GM18498 (cell line): ENCODE data around the gene M1AP.

Source experiments
- ATAC-seq: cut with Tn5 transposase; IDR thresholded peaks from one replicate; pipeline ENCODE4 v1.9.1; 2021; ENCODE audit warnings: mild to moderate bottlenecking, moderate library complexity; ENCODE audit not compliant: unreplicated experiment

The M1AP gene

GRCh38 chr2:74551530-74551929 is 96.6 kb downstream of the M1AP start:
- ATAC-seq, result no peak

GRCh38 chr2:74550231-74550630 is 97.9 kb downstream of the M1AP start:
- no peak for ATAC-seq

GRCh38 chr2:74548900-74549826 is 99.0 kb downstream of the M1AP start:
- peak; percentile 37 for ATAC-seq

GRCh38 chr2:74548285-74548899 is 99.7 kb downstream of the M1AP start:
- no peak for ATAC-seq

- no peak for ATAC-seq
Measured at GRCh38 chr2:74546004-74546403, 102.1 kb downstream of the M1AP start.

GRCh38 chr2:74544634-74545033 is 103.5 kb downstream of the M1AP start:
- no peak for ATAC-seq

- ATAC-seq, result no peak
Measured at GRCh38 chr2:74542978-74543377, 105.2 kb downstream of the M1AP start.

GRCh38 chr2:74540291-74540690 is 107.8 kb downstream of the M1AP start:
- no peak for ATAC-seq

GRCh38 chr2:74538881-74539339 is 109.2 kb downstream of the M1AP start:
- ATAC-seq, result no peak

GRCh38 chr2:74537140-74537539 is 111.0 kb downstream of the M1AP start:
- no peak for ATAC-seq

GRCh38 chr2:74536166-74536950 is 111.8 kb downstream of the M1AP start:
- ATAC-seq, result no peak

- ATAC-seq, result no peak
Measured at GRCh38 chr2:74535440-74535965, 112.6 kb downstream of the M1AP start.

- ATAC-seq, result no peak
Measured at GRCh38 chr2:74534411-74534810, 113.7 kb downstream of the M1AP start.

- no peak for ATAC-seq
Measured at GRCh38 chr2:74533464-74533863, 114.7 kb downstream of the M1AP start.

- ATAC-seq, result no peak
Measured at GRCh38 chr2:74532222-74532621, 115.9 kb downstream of the M1AP start.

- ATAC-seq, result no peak
Measured at GRCh38 chr2:74531666-74532065, 116.5 kb downstream of the M1AP start.

- peak; percentile 31 for ATAC-seq
Measured at GRCh38 chr2:74530239-74531187, 117.6 kb downstream of the M1AP start.

- peak; percentile 80 for ATAC-seq
Measured at GRCh38 chr2:74529357-74530238, 118.5 kb downstream of the M1AP start, which contains the start of the genes AUP1 and HTRA2. Gene AUP1, minus strand, starts transcription at chr2:74529706. Its CDS starts 77 bp downstream, at chr2:74529629. Gene HTRA2, plus strand, starts transcription at chr2:74529933. Its CDS starts 74 bp downstream, at chr2:74530007.
